MCF 10A (cell line): ENCODE results near the gene POLR1C. TPM values are rescaled to one million over a fixed set of nuclear protein-coding genes. Genes with fewer than 3 reads are reported as not detected.
A peak's percentile ranks its signal among the peaks of the same experiment; 100 is the strongest.

ENCODE experiments used
- BruUV-seq: library from RNA; stranded (reverse); fragments of 400-500 nt; replicated peaks from 2 replicates; lab custom pipeline; 2021; lab: Mats Ljungman, UMichigan
- CTCF ChIA-PET: fragments of 300-600 bp; sonication (Branson Sonifier 250); formaldehyde crosslinking; extraction: SDS; loops from one replicate; lab custom pipeline; 2021; ENCODE audit warnings: antibody characterized with exemption, inconsistent platforms; lab: Yijun Ruan, JAX
- POLR2A ChIA-PET: fragments of 300-600, 350-650 bp; sonication (Branson Sonifier 250); formaldehyde crosslinking; extraction: SDS; loops from one replicate; lab custom pipeline; 2020; ENCODE audit warnings: antibody characterized with exemption, inconsistent platforms; lab: Yijun Ruan, JAX
- DNase-seq: peaks from one replicate; pipeline ENCODE4 v3.0.0-alpha.2; 2018; ENCODE audit not compliant: unreplicated experiment
- H3K27ac Mint-ChIP-seq: one replicate; pipeline ENCODE4 v1.8.0; 2022; ENCODE audit warnings: mild to moderate bottlenecking, low read depth, mixed read lengths; ENCODE audit not compliant: unreplicated experiment
- H3K27me3 Mint-ChIP-seq: one replicate; pipeline ENCODE4 v1.8.0; 2022; ENCODE audit warnings: mixed read lengths; ENCODE audit not compliant: insufficient read depth, unreplicated experiment
- H3K36me3 Mint-ChIP-seq: one replicate; pipeline ENCODE4 v1.8.0; 2022; ENCODE audit warnings: mild to moderate bottlenecking, moderate library complexity, mixed read lengths; ENCODE audit not compliant: insufficient read depth, unreplicated experiment
- H3K4me1 Mint-ChIP-seq: one replicate; pipeline ENCODE4 v1.8.0; 2022; ENCODE audit warnings: mixed read lengths; ENCODE audit not compliant: insufficient read depth, unreplicated experiment
- H3K4me3 Mint-ChIP-seq: one replicate; pipeline ENCODE4 v1.8.0; 2022; ENCODE audit warnings: mild to moderate bottlenecking, moderate library complexity, mixed read lengths; ENCODE audit not compliant: unreplicated experiment
- H3K9me3 Mint-ChIP-seq: one replicate; pipeline ENCODE4 v1.8.0; 2022; ENCODE audit warnings: mixed read lengths; ENCODE audit not compliant: unreplicated experiment
- CTCF ChIP-seq: fragments of 200-600 bp; IDR thresholded peaks from one replicate; pipeline ENCODE4 v1.8.0; 2022; ENCODE audit warnings: antibody characterized with exemption, mild to moderate bottlenecking; ENCODE audit not compliant: unreplicated experiment
- intact Hi-C: fragments of 100-400 bp; cut with micrococcal nuclease; formaldehyde crosslinking; loops from 2 replicates; pipeline ENCODE4 v1.14.1; 2022
- total RNA-seq: library from RNA; stranded (reverse); gene quantifications from 2 replicates; pipeline ENCODE4 v1.2.3, GENCODE V29; 2022

Gene POLR1C
- total RNA-seq, 1 experiment from 2014 or later = 63.6 TPM

- Mint-ChIP-seq H3K4me3 (no peak overlapping the region), H3K9me3 (no peaks in the 10 kb centered on the region), H3K36me3 (no peaks in the 10 kb centered on the region), H3K27ac (no peak overlapping the region), H3K4me1 (peaks cover 5% of the 10 kb centered on the region), H3K27me3 (no peaks in the 10 kb centered on the region)
- BruUV-seq = no TSS peak
- intact Hi-C loops = no loop called here
- DNase-seq = peak; percentile 49
- POLR2A ChIA-PET = interaction anchor here (1.0 to 2.7 kb wide), 3 partner anchors 11 to 27 kb away, joined by 3 to 10 read pairs (median 4); no protein-coding TSS in a partner anchor
- CTCF ChIA-PET = interaction anchor here (0.7 to 1.6 kb wide), 3 partner anchors 24 to 723 kb away, joined by 4 to 5 read pairs (median 5); partner anchors contain the start of gene TBCC
- TF ChIP-seq CTCF = no peak
Observed at GRCh38 chr6:43468748-43469681, 47.9 kb upstream of the POLR1C start.

GRCh38 chr6:43469947-43470346, 46.9 kb upstream of the POLR1C start:
- POLR2A ChIA-PET = interaction anchor here (1.0 to 2.7 kb wide), 3 partner anchors 10 to 26 kb away, joined by 3 to 10 read pairs (median 4); no protein-coding TSS in a partner anchor
- TF ChIP-seq CTCF = no peak
- CTCF ChIA-PET = interaction anchor here (0.6 to 0.7 kb wide), 4 partner anchors 209 to 724 kb away, joined by 3 to 5 read pairs (median 4); partner anchors contain the start of gene TBCC
- Mint-ChIP-seq H3K27me3 (no peaks in the 10 kb centered on the region), H3K4me1 (peaks cover 5% of the 10 kb centered on the region), H3K9me3 (no peaks in the 10 kb centered on the region), H3K36me3 (no peaks in the 10 kb centered on the region), H3K4me3 (no peak overlapping the region), H3K27ac (no peak overlapping the region)
- no peak for DNase-seq
- intact Hi-C loops = no loop called here
- no TSS peak for BruUV-seq

GRCh38 chr6:43471399-43471798, 45.5 kb upstream of the POLR1C start:
- DNase-seq = no peak
- ChIA-PET POLR2A (interaction anchor here (0.6 to 2.7 kb wide), 4 partner anchors 8 to 101 kb away, joined by 3 to 10 read pairs (median 4); no protein-coding TSS in a partner anchor), CTCF (interaction anchor here (1.0 to 1.2 kb wide), 4 partner anchors 24 to 241 kb away, joined by 3 to 6 read pairs (median 3); no protein-coding TSS in a partner anchor)
- Mint-ChIP-seq H3K9me3 (no peaks in the 10 kb centered on the region), H3K4me1 (peaks cover 5% of the 10 kb centered on the region), H3K27me3 (no peaks in the 10 kb centered on the region), H3K27ac (no peak overlapping the region), H3K36me3 (no peaks in the 10 kb centered on the region), H3K4me3 (no peak overlapping the region)
- no TSS peak for BruUV-seq
- intact Hi-C loops = no loop called here
- TF ChIP-seq CTCF = no peak

GRCh38 chr6:43472515-43472914, 44.4 kb upstream of the POLR1C start:
- H3K27me3 Mint-ChIP-seq = no peaks in the 10 kb centered on the region
- no peak overlapping the region for H3K4me3 Mint-ChIP-seq
- H3K27ac Mint-ChIP-seq = no peak overlapping the region
- CTCF ChIA-PET = interaction anchor here (0.7 to 1.2 kb wide), 4 partner anchors 23 to 39 kb away, joined by 3 read pairs; no protein-coding TSS in a partner anchor
- BruUV-seq = no TSS peak
- no peaks in the 10 kb centered on the region for H3K9me3 Mint-ChIP-seq
- H3K4me1 Mint-ChIP-seq = peaks cover 15% of the 10 kb centered on the region
- no peaks in the 10 kb centered on the region for H3K36me3 Mint-ChIP-seq
- POLR2A ChIA-PET = interaction anchor here (1.2 kb wide), 1 partner anchor 24 kb away, joined by 3 read pairs; no protein-coding TSS in a partner anchor
- intact Hi-C loops = no loop called here
- no peak for TF ChIP-seq CTCF
- no peak for DNase-seq
